Measurements from ENCODE around the gene RCBTB1. TPM values are rescaled to one million over a fixed set of nuclear protein-coding genes. Genes with fewer than 3 reads are reported as not detected.
A peak's percentile ranks its signal among the peaks of the same experiment; 100 is the strongest.

The RCBTB1 gene
- total and polyA plus RNA-seq, 12 donors, result 6.1 to 23.5 (median 18.2) TPM

- peak overlapping the region in 1 of 10 donors; percentile 81 for H3K27ac ChIP-seq
- no peaks in the 10 kb centered on the region for H3K9me3 ChIP-seq
- DNase-seq (no peak), ATAC-seq (no peak)
- peaks cover 0 to 48% (median 17%) of the 10 kb centered on the region in 9 donors for H3K4me1 ChIP-seq
- H3K27me3 ChIP-seq, result no peaks in the 10 kb centered on the region
- intact Hi-C loops (cut with DNase I), result no loop called here
- WGBS, 2 donors, result 85 to 90% methylated on average over 6 of the region's 6 CpGs
- no peak overlapping the region for H3K4me3 ChIP-seq
- TF ChIP-seq CTCF (IDR thresholded peaks at IDR 0.05), result no peak
- no peaks in the 10 kb centered on the region for H3K36me3 ChIP-seq
Observed at GRCh38 chr13:49624229-49624628, 38.9 kb upstream of the RCBTB1 start.

- Histone ChIP-seq H3K27me3 (no peaks in the 10 kb centered on the region), H3K9me3 (no peaks in the 10 kb centered on the region), H3K27ac (peak overlapping the region in 9 of 10 donors; percentile 35 to 85 (median 70)), H3K36me3 (no peaks in the 10 kb centered on the region), H3K4me3 (no peak overlapping the region), H3K4me1 (peaks cover 0 to 43% (median 9%) of the 10 kb centered on the region in 9 donors)
- no peak for TF ChIP-seq CTCF (IDR thresholded peaks at IDR 0.05)
- WGBS, 2 donors, result 26 to 32% methylated on average over 11 of the region's 11 CpGs
- DNase-seq (peak in 1 of 2 donors; percentile 61), ATAC-seq (peak; percentile 39 to 85 (median 75))
- intact Hi-C loops (cut with DNase I), result no loop called here
Observed at GRCh38 chr13:49622174-49622946, 37.0 kb upstream of the RCBTB1 start.

- peak in 1 of 2 donors; percentile 29 for DNase-seq
- Histone ChIP-seq H3K36me3 (no peaks in the 10 kb centered on the region), H3K27me3 (no peaks in the 10 kb centered on the region), H3K9me3 (no peaks in the 10 kb centered on the region), H3K4me1 (peaks cover 5 to 57% (median 28%) of the 10 kb centered on the region in 9 donors), H3K4me3 (peak overlapping the region in 5 of 10 donors; percentile 6 to 34 (median 23)), H3K27ac (peak overlapping the region in 5 of 10 donors; percentile 5 to 67 (median 35))
- intact Hi-C loops (cut with DNase I), result no loop called here
- no peak for ATAC-seq
- 27 to 46% methylated on average over 22 of the region's 22 CpGs for WGBS, 2 donors
- TF ChIP-seq CTCF (IDR thresholded peaks at IDR 0.05), result no peak
Observed at GRCh38 chr13:49620170-49620621, 34.8 kb upstream of the RCBTB1 start.

- H3K27ac ChIP-seq, result peak overlapping the region in 9 of 10 donors; percentile 57 to 86 (median 68)
- H3K4me1 ChIP-seq, result peaks cover 2 to 43% (median 21%) of the 10 kb centered on the region in 9 donors
- ATAC-seq, result no peak
- 83 to 89% methylated on average over 3 of the region's 3 CpGs for WGBS, 2 donors
- no peak for TF ChIP-seq CTCF (IDR thresholded peaks at IDR 0.05)
- DNase-seq, result no peak
- intact Hi-C loops (cut with DNase I), result no loop called here
- no peaks in the 10 kb centered on the region for H3K27me3 ChIP-seq
- peaks cover 0 to 12% (median 0%) of the 10 kb centered on the region in 11 donors for H3K9me3 ChIP-seq
- no peaks in the 10 kb centered on the region for H3K36me3 ChIP-seq
- H3K4me3 ChIP-seq, result no peak overlapping the region
Observed at GRCh38 chr13:49616676-49617065, 31.3 kb upstream of the RCBTB1 start.

All from heart right ventricle (tissue), 16 donors.